HS-5 (cell line): ENCODE data around the gene LNPEP.

Experiments
- DNase-seq: peaks from one replicate; pipeline ENCODE4 v3.0.0-alpha.2; 2012; ENCODE audit warnings: low read depth

The LNPEP gene

DNA sequence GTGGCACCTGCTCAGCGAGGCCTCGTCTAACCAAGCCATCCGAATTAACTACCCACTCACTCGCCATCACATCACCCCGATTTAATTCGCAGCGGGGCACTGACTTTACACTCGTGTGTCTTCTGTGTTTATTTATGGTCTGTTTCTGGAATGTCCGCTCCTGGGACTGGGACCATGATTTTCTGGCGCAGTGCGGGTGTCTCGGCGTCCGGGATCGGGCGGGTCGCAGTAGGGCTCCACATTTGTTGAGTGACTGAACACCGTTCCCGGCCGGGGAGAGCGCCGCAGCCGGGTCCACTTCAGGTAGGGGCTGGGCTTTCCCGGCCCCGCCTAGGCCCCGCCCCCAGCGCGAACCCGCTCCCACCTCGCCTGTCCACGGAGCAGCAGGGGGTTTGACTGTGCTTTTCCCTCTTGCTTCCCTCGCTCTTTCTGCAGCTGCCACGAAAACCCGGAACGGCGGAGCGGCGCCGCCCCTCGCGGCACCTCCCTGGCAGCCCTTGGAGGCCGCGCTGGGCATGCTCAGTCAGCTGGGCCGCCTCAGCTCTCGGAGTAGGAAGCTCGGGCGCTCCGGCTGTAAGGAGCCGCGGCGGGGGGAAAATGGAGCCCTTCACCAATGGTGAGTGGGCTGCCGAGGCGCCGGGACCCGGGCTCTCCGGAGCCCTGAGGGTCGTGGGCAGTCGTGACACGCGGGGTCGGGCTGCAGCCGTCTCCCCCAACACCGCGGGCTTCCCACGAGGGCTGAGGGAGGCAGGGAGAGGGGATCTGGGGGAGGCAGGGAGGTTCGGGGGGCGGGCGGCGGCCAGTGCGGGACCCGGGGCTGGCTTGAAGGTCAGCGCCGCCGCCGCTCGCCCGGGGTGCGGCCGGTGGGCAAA, at the start of gene LNPEP:
Gene LNPEP (plus strand): TSS at position 522 of the 872 bp plus-strand sequence. CDS start 76 bp downstream, at position 598.
- DNase-seq = peak; percentile 83

DNA sequence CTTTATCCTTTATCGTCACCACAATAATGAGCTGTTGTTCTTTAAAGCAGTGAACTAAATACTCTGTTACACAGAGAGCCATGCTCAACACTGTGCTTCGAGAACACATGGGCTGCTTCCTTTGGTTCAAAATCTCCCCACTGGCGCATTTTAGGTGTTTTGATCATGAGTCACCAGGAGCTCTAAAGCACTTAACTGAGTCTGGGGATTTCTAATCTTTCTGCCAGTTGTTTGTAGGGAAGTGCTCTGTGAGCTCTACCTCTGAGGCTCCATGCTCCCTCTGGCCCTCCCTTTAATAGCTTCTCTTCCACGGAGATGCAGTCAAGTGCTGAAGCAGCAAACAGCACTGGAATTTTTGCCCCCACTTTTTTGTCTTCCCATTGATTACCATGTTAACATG, 42.5 kb upstream of the LNPEP start:
- peak; percentile 64 for DNase-seq

GRCh38 chr5:96896276-96896675, 39.6 kb upstream of the LNPEP start:
- no peak for DNase-seq

GRCh38 chr5:96896806-96897205, 39.1 kb upstream of the LNPEP start:
- DNase-seq = no peak

- DNase-seq = no peak
Observed at GRCh38 chr5:96901384-96901783, 34.5 kb upstream of the LNPEP start.

GRCh38 chr5:96901841-96902240, 34.0 kb upstream of the LNPEP start:
- no peak for DNase-seq

- DNase-seq = no peak
Observed at GRCh38 chr5:96902876-96903275, 33.0 kb upstream of the LNPEP start.

DNA sequence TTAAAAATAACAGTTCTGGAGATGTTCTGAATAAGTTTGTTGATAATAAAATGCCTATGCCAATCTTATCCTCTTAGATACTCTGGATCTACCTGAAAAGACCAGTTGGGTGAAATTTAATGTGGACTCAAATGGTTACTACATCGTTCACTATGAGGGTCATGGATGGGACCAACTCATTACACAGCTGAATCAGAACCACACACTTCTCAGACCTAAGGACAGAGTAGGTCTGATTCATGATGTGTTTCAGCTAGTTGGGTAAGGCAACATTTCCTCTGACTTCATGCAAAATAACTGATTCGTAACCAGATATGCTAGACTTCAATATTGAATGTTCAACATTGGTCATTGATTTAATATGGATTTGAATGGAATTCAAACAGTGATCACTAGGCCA, 32.6 kb upstream of the LNPEP start:
- no peak for DNase-seq

DNA sequence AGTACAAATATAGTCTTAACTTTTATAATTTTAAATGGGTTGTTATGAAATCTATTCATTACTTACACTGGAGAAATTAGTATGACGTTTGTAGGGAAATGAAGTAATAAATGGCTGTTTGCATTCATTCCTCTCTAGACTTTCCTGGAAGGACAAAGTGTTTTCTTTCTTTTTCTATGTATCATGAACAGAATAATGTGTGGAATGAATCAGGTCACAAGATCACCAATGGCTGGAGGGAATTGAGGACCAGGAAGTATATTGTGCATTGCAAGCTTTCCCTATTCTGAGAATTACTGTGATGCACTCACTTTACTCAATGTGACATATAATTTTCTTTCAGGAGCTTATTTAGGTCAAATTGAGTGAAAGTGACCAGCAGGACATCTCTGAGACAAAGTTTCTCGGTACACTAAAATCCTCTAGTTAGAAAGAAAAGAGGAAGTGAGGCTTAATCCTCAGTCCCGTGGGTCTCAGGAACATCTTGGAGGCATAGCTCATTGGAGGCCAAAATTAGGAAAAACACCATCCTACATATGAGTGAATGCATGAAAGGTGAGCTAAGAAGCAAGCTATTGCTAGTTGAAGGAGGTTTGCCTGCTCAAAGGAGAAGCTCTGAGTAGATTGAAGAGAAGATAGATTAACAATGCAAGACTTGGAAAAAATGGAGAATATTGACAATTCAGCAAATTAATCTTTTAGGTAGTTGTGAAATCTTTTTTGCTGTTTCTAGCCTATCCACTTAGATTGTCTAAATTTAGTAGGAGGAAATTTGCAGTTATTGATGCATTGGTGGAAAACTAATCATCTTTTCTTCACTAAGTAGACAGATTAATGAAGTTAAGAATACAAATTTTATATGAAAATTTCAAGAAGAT, 31.6 kb upstream of the LNPEP start:
- no peak for DNase-seq

DNA sequence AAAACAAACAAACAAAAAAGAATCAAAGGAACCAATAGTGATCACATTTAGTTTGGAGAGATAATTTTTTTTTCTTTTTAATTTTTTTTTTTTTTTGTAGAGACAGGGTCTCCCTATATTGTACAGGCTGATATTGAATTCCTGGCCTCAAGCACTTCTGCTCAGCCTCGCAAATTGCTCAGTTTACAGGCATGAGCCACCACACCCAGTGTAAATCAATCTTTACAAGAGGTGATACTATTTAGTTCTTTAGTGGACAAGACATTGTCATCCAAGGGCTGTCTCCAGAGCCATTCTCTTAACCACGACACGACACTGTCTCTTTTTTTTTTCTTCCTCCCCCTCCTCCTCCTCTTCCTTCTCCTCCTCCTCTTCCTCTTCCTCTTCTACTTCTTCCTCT, 30.0 kb upstream of the LNPEP start:
- DNase-seq = no peak

GRCh38 chr5:96909003-96909402, 26.9 kb upstream of the LNPEP start:
- DNase-seq = no peak

DNA sequence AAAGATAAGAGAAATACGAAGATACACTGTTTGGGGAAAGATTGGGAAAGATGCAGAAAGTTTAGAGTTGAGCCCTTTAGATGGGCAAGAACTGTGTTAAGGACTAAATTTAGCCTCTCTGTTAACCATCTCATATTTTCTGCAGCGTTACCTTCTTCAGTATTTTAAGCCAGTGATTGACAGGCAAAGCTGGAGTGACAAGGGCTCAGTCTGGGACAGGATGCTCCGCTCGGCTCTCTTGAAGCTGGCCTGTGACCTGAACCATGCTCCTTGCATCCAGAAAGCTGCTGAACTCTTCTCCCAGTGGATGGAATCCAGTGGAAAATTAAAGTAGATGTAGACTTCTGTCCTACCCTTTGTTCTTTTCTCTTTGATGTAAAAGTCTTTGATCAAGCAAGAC, 26.4 kb upstream of the LNPEP start:
- no peak for DNase-seq

DNA sequence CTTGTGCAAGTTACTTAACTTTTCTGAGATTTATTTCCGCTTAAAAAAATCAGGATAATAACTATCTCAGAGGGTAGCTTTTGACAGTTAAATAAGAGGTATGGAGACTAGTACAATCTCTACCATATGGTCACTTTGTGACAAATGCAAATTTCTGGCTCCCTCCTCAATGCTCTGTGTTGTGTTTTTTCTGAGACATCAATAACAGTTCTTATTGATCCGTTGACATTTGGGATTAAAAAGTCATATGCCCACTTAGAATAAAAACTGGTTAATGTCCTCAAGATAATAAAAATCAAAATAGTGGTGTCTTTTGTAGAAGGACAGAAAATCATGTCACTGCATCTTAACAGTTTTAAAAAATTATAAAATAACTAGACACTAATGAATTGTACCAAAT, 24.7 kb upstream of the LNPEP start:
- no peak for DNase-seq

- DNase-seq = no peak
Observed at GRCh38 chr5:96913233-96913632, 22.6 kb upstream of the LNPEP start.

DNA sequence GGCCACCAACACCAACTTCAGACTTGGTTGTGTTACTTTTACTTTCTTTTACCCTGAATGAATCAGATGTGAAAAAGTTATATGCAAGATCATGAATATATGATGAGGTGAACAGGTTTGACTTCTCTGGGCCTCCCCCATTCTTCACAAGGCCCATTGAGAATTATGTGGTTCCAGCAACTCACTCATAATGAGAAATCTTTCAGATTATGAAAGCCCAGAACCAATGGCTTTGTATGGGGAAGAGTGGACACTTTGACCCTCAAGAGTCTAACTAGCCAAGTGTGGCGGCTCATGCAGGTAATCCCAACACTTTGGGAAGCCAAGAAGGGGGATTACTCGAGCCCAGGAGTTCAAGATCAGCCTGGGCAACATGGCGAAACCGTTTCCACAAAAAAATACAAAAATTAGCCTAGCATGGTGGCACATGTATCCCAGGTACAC, 16.1 kb upstream of the LNPEP start:
- DNase-seq = no peak

- no peak for DNase-seq
Observed at GRCh38 chr5:96920744-96921355, 15.0 kb upstream of the LNPEP start.

DNA sequence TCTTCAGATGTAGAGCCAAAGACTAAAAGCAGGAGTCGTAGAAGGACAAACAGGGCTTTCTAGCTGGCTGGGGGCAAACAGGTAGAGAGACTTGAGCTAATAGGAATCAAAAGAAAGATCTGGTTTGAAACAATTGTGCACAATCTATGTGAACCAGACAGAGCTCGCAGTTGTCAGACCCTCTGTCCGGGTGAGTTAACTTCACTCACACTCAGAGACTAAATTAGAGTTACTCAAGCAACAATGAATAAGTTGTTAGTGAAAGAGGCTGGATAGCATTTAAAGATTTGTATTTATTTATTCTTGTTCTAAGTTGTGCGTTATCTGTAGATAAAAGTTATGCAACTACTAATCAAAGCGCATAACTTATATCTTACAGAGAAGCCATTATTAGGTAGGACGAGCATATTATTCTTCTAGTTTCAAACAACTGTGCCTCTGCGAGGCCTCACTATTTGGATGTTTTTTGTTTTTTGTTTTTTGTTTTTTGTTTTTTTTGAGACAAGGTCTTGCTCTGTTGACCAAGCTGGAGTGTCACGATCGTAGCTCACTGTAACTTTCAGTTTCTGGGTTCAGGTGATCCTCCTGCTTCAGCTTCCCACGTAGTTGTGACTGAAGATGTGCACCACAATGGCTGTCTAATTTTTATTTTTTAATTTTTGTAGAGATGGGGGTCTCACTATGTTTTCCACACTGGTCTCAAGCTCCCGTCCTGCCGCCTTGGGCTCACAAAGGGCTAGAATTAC, 13.2 kb upstream of the LNPEP start:
- no peak for DNase-seq

- DNase-seq = no peak
Observed at GRCh38 chr5:96924016-96924443, 11.8 kb upstream of the LNPEP start.

GRCh38 chr5:96926276-96926675, 9.6 kb upstream of the LNPEP start:
- no peak for DNase-seq

- no peak for DNase-seq
Observed at GRCh38 chr5:96927008-96927407, 8.9 kb upstream of the LNPEP start.

DNA sequence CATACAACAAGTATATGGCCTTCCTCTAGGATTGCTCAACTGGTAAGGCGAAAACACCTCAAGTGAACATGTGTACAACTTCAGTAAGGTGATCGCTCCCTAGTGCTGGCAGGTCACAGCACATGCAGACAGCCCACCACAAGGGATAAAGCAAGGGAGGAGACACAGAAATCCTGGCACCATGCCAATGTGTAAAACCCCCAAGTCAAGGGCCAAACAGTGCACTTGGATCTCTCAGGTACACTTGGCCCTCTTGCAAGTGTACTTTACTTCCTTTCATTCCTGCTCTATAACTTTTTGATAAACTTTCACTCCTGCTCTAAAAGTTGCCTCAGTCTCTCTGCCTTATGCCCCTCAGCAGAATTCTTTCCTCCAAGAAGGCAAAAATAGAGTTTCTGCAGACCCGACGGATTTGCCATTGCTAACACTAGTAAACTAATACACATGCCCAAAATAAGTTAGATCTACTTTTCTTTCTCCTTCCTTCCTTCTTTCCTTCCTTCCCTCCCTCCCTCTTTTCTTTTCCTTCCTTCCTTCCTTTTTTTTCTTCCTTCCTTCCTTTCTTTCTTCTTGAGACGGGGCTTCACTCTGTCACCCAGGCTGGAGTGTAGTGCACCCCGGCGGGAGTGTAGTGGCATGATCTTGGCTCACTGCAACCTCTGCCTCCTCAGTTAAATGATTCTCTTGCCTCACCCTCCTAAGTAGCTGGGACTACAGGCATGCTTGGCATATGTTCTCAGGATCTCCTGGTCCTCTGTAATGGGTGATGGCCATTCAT, 6.8 kb upstream of the LNPEP start:
- no peak for DNase-seq
